ENCODE measurements around the gene CDK5. TPM values are rescaled to one million over a fixed set of nuclear protein-coding genes. Genes with fewer than 3 reads are reported as not detected.

CDK5 gene
- total and polyA plus RNA-seq, 2 of the 13 experiments (the other 11 are each of a cell fraction or from before 2014, with no cell fraction given), result 16.4 to 21.3 TPM

DNA sequence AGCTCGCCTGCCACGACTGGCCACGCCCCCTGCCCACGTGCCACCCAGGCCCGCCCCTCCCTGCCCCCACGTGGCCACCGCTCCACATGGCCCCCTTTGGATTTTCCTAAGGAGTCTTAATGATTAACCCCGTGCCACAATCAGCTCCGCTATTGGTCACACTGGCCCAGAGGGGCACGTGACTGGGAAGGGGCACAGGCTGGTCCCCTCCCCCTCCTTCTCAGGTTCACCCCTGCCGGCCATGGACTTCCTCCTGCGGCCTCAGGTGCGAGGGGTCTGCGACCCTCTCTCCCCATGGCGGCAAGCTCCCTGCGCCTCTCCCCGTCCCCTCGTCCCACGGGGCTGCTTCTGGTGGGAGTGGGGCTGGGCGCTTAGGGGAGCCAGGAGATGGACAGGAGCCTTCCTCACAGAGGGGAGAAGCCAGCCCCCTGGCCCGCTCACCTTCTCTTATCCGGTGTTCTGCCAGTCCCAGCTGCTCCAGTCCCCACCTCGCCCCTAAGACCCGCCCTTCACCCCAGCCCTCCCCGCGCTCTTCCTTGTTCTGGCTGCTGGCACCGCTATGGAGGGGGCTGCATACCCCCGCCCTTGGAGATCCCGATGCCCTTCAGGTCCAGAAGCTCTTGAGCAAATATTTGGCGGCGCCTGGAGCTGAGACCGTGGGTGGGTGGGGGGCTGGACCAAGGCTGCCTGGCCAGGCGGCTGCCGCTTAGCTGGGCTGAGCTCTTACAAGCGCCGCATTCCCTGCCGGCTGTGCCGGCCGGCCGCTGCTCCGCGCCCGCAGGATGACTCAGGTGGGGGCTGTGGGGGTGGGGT lies 4.9 kb upstream of the CDK5 start (continued):
- TF ChIP-seq BORCS8-MEF2B (CRISPR knock-in tag; IDR thresholded peaks at IDR 0.05) (no peak), ZNF180 (CRISPR knock-in tag; IDR thresholded peaks at IDR 0.05; ENCODE audit: borderline replicate concordance, low read depth) (no peak), ZBTB3 (CRISPR knock-in tag; IDR thresholded peaks at IDR 0.05; ENCODE audit: borderline replicate concordance, low read depth) (no peak), ZNF34 (CRISPR knock-in tag; IDR thresholded peaks at IDR 0.05; ENCODE audit: borderline replicate concordance) (0 out of 2 replicates have a peak, but pooled peaks have one; percentile 36), HOXA5 (CRISPR knock-in tag; IDR thresholded peaks at IDR 0.05) (no peak), JUN (CRISPR knock-in tag; IDR thresholded peaks at IDR 0.05) (no peak), NR2F2 (IDR thresholded peaks at IDR 0.05; ENCODE audit: borderline replicate concordance, low read depth) (no peak), CENPT (CRISPR knock-in tag; IDR thresholded peaks at IDR 0.05; ENCODE audit: low read depth) (no peak), ESRRA (CRISPR knock-in tag; IDR thresholded peaks at IDR 0.05; ENCODE audit: low read depth) (peak; percentile 43), NCOA5 (CRISPR knock-in tag; IDR thresholded peaks at IDR 0.05) (no peak)
- TF ChIP-seq, protein P1, sequence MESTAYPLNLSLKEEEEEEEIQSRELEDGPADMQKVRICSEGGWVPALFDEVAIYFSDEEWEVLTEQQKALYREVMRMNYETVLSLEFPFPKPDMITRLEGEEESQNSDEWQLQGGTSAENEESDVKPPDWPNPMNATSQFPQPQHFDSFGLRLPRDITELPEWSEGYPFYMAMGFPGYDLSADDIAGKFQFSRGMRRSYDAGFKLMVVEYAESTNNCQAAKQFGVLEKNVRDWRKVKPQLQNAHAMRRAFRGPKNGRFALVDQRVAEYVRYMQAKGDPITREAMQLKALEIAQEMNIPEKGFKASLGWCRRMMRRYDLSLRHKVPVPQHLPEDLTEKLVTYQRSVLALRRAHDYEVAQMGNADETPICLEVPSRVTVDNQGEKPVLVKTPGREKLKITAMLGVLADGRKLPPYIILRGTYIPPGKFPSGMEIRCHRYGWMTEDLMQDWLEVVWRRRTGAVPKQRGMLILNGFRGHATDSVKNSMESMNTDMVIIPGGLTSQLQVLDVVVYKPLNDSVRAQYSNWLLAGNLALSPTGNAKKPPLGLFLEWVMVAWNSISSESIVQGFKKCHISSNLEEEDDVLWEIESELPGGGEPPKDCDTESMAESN (CRISPR knock-in tag; conservative IDR thresholded peaks at IDR 0.05), result peak; percentile 47; the same call in 1 of the 2 replicates
- TF ChIP-seq, protein P2, sequence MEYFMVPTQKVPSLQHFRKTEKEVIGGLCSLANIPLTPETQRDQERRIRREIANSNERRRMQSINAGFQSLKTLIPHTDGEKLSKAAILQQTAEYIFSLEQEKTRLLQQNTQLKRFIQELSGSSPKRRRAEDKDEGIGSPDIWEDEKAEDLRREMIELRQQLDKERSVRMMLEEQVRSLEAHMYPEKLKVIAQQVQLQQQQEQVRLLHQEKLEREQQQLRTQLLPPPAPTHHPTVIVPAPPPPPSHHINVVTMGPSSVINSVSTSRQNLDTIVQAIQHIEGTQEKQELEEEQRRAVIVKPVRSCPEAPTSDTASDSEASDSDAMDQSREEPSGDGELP (IDR thresholded peaks at IDR 0.05; ENCODE audit: borderline replicate concordance, low read depth), result peak; percentile 56; the same call in 1 of the 2 replicates
- TF ChIP-seq, protein P3, sequence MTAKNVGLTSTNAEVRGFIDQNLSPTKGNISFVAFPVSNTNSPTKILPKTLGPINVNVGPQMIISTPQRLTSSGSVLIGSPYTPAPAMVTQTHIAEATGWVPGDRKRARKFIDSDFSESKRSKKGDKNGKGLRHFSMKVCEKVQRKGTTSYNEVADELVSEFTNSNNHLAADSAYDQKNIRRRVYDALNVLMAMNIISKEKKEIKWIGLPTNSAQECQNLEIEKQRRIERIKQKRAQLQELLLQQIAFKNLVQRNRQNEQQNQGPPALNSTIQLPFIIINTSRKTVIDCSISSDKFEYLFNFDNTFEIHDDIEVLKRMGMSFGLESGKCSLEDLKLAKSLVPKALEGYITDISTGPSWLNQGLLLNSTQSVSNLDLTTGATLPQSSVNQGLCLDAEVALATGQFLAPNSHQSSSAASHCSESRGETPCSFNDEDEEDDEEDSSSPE (CRISPR knock-in tag; IDR thresholded peaks at IDR 0.05), result peak; percentile 47; the same call in 1 of the 2 replicates
- TF ChIP-seq, protein P4, sequence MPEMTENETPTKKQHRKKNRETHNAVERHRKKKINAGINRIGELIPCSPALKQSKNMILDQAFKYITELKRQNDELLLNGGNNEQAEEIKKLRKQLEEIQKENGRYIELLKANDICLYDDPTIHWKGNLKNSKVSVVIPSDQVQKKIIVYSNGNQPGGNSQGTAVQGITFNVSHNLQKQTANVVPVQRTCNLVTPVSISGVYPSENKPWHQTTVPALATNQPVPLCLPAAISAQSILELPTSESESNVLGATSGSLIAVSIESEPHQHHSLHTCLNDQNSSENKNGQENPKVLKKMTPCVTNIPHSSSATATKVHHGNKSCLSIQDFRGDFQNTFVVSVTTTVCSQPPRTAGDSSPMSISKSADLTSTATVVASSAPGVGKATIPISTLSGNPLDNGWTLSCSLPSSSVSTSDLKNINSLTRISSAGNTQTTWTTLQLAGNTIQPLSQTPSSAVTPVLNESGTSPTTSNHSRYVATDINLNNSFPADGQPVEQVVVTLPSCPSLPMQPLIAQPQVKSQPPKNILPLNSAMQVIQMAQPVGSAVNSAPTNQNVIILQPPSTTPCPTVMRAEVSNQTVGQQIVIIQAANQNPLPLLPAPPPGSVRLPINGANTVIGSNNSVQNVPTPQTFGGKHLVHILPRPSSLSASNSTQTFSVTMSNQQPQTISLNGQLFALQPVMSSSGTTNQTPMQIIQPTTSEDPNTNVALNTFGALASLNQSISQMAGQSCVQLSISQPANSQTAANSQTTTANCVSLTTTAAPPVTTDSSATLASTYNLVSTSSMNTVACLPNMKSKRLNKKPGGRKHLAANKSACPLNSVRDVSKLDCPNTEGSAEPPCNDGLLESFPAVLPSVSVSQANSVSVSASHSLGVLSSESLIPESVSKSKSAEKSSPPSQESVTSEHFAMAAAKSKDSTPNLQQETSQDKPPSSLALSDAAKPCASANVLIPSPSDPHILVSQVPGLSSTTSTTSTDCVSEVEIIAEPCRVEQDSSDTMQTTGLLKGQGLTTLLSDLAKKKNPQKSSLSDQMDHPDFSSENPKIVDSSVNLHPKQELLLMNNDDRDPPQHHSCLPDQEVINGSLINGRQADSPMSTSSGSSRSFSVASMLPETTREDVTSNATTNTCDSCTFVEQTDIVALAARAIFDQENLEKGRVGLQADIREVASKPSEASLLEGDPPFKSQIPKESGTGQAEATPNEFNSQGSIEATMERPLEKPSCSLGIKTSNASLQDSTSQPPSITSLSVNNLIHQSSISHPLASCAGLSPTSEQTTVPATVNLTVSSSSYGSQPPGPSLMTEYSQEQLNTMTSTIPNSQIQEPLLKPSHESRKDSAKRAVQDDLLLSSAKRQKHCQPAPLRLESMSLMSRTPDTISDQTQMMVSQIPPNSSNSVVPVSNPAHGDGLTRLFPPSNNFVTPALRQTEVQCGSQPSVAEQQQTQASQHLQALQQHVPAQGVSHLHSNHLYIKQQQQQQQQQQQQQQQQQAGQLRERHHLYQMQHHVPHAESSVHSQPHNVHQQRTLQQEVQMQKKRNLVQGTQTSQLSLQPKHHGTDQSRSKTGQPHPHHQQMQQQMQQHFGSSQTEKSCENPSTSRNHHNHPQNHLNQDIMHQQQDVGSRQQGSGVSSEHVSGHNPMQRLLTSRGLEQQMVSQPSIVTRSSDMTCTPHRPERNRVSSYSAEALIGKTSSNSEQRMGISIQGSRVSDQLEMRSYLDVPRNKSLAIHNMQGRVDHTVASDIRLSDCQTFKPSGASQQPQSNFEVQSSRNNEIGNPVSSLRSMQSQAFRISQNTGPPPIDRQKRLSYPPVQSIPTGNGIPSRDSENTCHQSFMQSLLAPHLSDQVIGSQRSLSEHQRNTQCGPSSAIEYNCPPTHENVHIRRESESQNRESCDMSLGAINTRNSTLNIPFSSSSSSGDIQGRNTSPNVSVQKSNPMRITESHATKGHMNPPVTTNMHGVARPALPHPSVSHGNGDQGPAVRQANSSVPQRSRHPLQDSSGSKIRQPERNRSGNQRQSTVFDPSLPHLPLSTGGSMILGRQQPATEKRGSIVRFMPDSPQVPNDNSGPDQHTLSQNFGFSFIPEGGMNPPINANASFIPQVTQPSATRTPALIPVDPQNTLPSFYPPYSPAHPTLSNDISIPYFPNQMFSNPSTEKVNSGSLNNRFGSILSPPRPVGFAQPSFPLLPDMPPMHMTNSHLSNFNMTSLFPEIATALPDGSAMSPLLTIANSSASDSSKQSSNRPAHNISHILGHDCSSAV (CRISPR knock-in tag; IDR thresholded peaks at IDR 0.05; ENCODE audit: borderline replicate concordance), result no peak

All from HepG2 (cell line).